Mammary epithelial cell (primary cell): ENCODE results near the gene MAP3K10.

Source experiments
- CTCF ChIP-seq, 2 donors: IDR thresholded peaks in 1 of 2; conservative IDR thresholded peaks in 1 of 2; 2 replicates each; pipeline ENCODE4 v1.5.1; 2011 to 2012; ENCODE audit warnings: inconsistent platforms in 2 of 2, low read length in 2 of 2, mild to moderate bottlenecking in 2 of 2, control low read depth in 1 of 2, low read depth in 1 of 2; ENCODE audit not compliant: insufficient read depth in 1 of 2; ENCODE audit errors: extremely low read depth in 1 of 2
- EZH2 ChIP-seq: IDR thresholded peaks from 2 replicates; pipeline ENCODE4 v1.6.1; 2012; ENCODE audit warnings: low read length, inconsistent platforms, borderline replicate concordance

DNA sequence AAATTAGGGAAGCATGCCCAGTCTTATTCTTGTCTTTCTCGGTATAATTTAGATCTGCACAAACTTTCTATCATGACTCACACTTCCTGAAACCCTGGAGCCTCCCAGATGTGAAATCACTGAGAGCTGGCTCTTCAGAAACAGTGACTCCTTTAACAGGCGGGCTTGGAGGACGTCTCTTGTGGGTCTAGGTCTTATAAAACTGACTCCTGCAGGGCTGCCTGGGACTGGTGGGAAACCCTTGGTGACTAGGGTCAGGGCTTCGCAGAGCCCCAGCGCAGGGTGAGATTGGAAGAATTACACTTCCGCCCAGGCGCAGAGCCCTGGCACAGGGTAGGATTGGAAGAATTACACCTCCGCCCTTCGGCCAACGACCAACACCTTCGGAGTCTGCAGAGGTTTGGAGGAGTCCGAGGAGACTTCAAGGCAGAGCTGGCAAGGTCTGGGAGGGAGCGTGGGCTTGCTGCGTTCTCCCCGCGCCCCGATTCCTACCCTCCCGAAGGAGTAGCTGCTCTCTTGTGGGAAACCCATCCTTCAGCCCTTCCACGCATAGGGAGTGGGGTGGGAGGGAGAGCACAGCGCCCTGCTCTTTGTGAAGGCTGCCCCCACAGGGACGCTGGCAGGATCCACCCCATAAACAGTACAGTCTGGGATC lies 43.4 kb upstream of the MAP3K10 start:
- TF ChIP-seq CTCF (conservative IDR thresholded peaks at IDR 0.05 in 1 of 2, IDR thresholded peaks at IDR 0.05 in 1 of 2; ENCODE audit: extremely low read depth in 1 of 2, insufficient read depth in 1 of 2, low read depth in 1 of 2, low read length in 2 of 2), result no peak
- no peak for TF ChIP-seq EZH2
